CD4-positive, alpha-beta T cell treated with Interleukin-6 for 4 hours (primary cell): ENCODE data around the gene POMT2.

Experiments
- DNase-seq: peaks from one replicate; pipeline ENCODE4 v3.0.0-alpha.2; 2020; ENCODE audit warnings: mixed read lengths

The POMT2 gene

DNA sequence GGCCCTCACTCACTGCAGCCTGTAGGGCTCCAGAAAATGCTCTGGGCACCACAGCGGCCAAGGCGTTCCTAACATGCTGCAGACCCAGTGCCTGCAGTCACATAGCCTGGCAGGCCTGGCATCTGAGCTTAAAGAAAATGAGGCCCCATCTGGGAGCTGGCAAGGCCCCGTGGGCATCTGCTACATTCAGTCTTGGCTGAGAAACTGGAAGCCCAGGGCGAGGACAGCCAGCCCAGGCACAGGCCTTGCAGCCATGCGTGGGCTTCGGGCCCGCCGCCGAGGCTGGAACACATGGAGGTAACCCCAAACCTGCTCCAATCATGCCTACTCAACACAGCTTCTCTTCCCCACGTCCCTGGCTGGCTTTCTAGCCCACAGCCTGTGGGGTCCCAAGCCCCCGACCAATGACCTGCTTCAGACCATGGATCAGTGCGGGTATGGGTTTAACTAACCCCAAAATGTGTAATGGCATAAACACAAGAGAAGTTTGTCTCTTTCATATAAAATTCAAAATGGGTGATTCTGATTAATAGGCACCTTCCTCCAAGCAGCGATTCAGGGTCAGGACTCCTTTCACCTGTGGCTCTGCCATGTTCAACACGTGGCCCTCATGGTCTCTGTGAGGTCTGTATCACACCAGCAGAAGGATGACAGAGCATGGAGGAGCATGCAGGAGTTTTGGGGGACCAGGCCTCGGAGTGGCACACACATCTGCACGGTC lies 56.1 kb downstream of the POMT2 start:
- DNase-seq = no peak

DNA sequence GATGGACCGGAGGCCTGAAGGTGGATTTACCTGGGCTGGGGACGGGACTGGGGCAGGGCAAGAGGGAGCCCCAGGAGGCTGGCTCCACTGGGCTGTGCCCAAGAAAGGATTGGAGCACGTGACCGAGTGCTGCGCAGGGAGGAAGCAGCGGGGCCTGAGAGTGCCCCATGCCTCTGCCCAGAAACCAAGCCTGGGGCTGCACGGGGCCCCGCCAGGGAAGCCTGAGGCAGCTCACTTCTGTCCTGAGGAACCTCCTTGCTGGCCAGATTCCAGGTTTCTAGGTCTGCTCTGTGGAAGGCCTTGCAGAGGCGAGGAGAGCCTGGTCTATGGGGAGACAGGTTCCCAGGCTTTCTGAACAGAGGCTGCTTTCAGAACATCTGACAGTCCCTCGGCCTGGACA lies 60.1 kb downstream of the POMT2 start:
- no peak for DNase-seq

DNA sequence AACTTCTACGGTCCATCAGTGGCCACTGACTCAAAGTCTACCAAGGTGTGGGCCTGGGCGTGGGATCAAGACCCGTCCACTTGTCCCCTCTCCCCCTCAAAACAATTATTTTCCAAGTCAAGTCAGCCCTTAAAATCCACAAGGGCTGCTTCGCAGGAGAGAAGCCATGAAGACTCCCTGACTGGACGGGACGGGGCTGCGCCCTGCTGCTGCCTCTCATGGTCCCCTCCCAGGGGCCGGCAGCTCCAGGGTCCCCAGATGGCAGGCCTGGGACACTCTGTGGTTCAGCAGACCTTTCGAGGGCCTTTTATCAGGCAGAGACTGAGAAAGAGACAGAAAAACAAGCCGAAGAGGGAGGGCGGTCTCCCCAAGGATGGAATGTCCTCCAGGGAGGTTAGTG lies 60.5 kb downstream of the POMT2 start:
- DNase-seq = no peak

DNA sequence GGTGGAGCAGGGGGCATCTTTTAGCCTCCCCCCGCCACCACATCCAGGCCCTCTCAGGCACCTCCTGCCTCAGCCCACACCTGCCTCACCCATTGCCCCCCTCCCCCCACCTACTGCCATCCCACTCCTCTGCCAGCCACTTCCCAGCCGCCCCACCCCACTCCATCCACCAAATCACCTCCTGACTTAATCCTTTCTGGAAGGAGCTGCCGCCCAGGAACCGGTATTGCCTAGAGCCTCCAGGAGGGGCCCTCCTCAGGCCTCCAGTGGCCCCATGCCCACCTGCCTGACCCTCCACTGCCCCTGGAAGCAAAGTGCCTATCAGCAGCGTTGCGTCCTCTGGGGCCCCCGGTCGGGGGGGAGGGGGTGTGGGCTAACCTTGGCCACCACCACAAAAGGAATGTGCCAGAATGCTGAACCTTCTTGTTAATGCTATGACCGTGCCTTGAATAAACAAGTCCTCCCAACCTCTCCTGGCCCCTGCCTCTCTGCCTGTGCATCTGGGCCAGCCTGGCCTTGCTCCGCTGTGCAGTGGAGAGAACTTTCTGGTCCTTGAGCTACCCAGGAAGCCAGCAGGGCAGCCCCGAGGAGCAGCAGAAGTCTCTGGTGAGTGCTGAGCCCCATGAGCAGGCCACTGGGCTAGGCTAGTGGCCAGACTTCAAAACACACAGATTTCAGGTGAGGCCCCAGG lies 61.5 kb downstream of the POMT2 start:
- DNase-seq = no peak

DNA sequence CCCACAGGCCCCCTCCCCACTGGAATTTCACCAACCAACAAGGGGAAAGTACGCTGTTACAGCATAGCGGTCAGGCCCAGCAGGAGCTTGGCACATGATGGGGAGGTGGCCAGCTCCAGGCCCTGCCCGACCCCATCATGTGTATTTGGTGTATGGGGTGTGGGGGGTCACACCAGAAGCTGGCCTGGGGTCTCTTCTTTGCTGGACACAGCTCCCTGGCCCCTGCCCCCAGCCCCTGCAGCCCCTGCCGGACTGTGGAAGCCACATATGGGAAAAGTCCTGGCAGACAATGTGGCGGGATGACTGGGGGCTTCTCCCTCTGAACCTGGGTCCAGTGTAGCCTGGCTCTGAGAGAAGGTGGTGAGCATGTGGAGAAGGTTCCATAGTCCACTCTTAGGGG lies 62.1 kb downstream of the POMT2 start:
- no peak for DNase-seq

DNA sequence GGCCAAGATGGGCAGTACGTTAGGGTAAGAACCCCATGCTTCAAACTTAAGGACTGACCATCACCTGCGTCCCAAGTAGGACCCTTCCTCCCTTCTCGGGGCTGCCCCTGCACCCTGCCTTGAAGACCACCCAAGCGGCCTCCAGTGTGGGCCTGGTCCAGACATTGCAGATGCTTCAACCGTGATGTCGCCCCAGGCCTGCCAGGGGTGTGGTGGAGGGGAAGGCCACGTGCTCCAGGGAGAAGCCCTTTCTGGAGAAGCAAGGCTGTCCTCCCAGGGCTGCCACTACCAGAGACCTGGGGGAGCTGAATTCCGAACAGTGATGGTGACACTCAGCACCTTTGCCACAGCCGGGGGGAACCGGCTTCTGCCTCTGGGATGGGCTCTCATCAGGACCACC lies 63.0 kb downstream of the POMT2 start:
- no peak for DNase-seq

DNA sequence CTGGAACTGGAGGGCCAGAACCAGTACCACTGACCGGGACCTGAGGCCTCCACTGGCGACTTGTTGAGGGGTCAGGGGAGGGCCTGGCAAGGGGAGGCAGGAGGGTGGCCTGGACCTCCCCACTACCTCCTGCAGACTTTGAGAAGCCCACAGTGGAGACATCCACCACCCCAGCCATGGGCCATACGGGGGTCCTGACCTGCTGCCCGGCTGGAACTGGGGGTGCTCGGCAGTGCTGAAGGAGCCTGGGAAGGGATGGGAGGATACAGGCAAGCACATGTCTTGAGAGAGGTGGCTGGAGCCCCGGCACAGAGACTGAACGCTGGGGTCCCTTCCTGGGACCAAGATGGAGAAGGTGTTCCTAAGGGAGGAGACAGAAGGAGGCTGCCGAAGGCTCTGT lies 64.0 kb downstream of the POMT2 start:
- no peak for DNase-seq

DNA sequence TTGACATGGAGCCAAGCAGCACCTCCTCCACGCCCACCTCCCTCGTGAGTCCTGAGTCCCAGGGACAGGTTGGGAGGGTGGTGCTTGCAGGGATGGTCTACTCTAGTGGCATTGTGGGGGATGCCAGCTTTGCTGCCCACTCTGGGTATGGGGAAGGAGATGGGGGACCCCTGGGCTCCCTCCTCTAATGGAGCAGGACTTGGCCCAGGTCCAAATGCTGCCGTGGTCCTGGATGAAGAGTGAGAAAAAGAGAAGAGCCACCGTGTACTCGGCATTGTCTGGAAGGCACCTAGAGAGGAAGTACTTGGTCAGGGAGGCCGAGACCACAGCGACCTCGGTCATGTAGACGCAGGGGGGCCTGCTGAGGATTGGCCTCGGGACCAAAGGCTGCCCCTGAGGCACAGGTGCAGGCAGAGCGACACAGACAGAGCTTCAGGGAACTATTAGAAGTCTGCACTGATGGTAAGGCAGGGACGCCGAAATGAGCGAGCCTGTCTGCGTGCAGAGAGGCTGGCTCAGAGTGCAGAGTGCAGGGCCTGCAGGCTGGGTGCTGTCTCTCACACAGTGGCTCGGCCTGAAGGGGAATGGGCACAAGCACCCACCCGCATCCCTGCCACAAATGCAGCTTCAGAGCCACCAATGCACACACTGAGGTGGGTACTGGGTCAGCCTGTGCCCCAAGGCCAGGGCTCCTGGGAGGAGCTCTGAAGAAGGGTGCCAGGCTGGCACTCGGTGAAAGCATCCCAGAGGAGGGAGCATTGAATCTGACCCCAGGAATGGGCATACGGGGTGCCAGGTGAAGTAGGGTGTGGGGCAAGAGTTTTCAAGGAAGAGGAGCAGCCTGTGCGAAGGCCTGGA lies 67.1 kb downstream of the POMT2 start:
- DNase-seq = no peak

DNA sequence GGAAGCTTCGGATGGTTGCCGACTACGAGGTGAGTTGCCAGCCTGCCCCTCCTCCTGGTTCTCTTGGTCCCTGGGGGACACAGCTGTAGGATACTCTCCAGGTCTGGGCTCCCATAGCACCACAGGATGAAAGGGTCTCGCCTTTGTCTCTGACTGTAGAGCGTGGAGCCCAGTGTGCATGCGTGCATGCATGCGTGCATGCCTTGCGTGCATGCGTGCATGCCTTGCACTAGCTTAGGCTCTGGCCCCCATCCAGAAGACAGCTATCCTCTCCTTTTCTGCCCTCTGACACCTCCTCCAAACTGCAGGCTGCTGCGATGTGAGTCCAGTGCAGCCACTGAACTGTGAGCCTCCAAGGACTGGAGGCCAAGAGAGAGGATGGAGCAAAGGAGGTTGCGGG lies 68.8 kb downstream of the POMT2 start:
- DNase-seq = no peak

DNA sequence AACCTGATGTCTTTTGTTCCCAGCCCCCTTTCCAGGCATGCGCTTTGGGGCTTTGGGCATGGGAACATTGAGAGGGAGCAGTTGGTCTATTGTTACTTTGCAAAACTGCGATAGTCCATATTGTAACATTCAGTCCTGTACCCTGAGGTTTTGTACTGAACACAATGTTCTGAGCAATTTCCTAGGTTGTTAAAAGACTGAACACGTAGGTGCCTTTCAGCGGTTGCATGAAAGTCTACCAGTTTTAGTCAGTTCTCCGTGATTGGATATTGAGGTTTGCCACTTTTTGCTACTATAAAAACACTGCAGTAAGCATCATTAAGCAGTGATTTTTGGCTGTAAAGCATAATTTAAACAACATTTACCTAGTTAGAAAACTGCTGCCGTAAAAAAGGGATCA lies 69.8 kb downstream of the POMT2 start:
- DNase-seq = no peak

DNA sequence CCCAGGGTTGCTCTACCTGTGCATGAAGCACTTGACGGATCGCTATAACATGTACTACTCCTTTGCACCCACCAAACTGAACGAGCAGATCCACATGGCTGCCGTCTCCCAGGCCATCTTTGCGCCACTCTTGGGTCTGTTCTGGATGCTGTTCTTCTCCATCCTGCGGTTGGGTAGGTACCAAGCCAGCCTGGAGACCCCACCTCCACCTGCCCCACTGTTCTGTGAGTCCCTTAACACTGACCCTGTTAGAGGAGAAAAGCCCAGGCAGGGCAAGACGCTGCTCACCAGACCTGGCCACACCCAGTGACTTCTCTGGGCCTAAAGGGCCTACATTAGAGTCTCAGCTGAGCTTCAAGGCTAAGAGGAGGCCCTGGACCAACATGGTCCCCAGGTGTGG lies 71.4 kb downstream of the POMT2 start:
- no peak for DNase-seq

DNA sequence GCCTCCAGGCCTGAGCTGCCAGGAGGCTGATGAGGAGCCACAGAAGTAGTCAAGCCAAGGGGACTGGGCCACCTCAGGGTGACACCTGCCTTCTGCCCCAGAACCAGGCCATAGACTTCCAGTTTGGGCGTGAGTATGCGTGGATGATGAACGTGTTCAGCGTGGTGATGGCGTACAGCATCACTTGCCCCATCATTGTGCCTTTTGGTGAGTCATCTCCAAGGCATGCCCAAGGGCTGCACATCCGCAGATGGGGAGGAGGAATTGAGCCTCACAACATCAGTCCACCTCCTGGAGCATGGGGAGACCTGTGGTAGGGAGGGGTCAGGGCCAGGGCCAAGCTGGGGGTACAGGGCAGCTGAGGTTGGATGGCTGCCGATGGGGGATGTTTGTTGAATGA lies 72.0 kb downstream of the POMT2 start:
- DNase-seq = no peak

DNA sequence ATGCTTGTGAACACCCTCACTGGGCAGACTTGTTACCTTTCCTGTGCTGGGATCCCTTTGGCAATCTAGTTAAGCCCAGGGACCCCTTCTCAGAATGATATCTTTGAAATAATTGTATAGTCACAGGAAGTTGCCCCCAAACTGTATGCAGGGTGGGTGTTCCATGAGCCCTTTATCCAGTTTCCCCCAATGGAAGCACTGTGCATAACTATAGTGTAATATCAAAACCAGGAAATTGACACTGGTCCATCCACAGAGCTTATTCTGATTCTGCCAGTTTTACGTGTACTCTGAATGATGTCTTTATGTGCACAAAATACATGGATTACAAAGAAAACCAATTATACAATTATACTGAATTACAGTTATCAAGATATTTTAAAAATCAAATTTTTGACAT lies 73.9 kb downstream of the POMT2 start:
- no peak for DNase-seq

DNA sequence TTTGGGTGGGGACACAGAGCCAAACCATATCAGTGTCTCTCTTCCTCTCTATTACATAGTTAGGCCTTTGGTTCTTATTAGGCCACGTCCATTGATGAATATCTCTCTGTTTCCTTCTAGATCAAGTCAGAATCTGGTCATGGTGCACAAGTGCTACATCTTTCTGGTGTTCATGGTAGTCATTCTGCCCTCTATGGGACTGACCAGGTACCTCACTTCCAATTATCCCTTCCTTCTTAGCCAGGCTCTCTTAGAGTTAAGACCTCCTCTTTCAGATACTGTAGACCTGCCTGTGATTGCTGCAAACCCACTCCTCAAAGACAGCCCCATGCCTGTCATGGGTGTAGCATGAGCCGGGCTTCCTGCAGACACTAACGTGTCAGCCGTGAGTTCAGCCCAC lies 74.9 kb downstream of the POMT2 start:
- DNase-seq = no peak

DNA sequence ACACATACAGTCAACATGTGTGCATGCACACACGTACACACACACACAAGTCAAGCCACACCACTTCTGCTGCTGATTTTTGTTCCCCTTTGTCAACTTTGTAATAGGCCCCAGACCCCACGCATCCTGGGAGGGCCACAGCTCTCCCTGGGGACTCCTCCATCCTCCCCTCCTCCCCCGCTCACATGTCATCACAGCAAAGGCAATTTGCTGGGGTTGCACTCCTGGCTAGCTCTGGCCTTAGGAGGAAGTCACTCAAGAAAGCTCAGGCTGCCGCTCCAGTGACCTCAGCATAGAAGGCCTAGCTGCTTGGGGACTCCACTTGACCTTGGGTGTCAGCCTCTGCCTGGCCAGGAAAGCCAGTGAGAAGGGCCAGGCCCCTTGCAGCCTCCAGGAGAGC lies 76.8 kb downstream of the POMT2 start:
- DNase-seq = no peak

DNA sequence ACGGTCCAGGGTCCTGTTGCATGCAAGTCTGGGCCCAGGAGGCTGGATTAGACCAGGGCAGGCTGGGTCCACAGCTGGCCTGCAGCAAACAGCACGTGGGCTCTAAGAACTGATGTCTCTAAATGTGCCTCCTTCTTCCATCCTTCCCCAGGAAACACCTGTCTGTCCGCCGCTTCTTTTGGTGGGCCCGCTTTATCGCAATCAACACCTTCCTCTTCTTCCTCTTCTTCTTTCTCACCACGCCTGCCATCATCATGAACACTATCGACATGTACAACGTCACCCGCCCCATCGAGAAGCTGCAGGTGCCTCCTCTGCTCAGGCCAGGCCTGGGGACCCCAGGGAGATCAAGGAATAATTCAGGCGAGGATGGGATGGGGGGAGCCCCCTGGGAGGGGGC lies 77.9 kb downstream of the POMT2 start:
- no peak for DNase-seq

DNA sequence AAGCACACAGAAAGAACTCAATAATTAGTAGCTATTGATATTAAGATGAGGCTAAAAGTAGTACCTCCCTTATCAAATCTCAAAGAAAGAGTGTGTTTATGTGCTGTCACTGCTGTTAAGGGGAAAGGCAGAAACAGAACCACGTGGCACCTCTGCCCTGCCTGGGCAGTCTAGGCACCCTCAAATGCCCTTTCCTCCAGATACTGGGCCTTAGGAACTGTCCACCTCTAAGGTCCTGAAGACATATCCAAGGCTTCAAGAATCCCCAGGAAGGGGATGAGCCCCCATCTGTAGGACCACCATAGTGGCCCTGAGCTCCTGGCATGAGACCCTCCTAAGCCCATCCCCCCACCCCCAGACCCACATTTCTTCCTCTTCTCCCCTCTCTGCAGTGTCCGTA lies 78.7 kb downstream of the POMT2 start:
- DNase-seq = no peak

DNA sequence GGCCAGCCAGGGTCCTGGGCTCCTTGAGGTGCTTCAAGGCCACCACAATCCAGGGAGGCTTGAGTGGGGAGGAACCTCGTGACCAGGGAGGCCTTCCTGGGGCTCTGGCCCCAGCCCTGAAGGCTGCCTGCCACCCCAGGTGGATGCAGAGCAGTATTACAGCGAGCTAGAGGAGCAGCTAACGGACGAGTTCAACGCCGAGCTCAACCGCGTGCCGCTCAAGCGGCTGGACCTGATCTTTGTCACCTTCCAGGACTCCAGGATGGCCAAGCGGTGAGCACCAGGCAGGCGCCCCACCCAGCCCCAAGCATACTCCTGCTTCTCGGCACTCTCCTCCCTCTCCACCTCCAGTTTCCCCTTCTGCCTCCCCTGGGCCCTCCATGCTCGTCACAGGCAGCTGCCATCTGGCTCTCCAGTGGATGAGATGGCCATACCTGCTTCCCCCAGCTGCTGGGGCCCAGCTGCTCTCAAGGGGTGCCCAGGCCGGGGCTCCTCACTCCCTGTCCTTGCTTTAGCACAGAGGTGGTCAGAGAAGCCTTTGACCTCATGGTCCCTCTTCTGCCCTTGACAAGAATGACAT lies 80.3 kb downstream of the POMT2 start:
- no peak for DNase-seq

DNA sequence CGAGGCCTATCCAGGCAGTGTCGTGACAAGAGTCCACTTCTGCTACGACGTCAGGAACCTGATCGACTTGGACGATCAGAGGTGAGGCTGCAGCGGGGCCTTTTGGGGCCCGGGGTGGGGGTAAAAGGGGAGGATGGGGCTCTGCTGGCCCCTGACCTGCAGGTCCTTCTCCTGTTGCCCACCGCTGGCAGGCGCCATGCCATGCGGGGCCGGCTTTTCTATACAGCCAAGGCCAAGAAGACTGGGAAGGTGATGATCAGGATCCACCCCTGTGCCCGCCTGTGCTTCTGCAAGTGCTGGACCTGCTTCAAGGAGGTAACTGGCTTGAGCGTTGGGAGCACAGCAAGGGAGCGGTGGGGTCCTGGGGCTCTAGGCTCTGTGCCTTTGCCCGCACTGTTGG lies 81.3 kb downstream of the POMT2 start:
- no peak for DNase-seq

DNA sequence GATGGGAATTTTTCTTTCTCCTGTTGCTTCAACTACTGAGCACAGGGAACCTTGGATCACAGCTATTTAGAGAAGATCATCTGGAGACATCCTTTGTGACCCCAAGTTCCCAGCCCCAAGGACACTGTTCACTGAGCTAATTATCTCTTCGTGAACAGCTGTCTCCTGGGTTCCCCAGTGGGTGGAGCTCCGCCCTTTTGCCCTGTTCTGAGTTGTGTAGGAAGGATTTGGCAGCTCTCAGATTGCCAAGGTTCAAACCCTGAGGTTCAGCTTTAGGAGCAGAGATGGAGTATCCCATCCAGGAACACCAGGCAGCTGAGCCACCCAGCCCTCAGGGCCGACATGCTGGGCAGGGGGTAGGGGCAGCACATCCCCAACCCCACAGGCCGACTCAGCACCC lies 81.7 kb downstream of the POMT2 start:
- DNase-seq = no peak

DNA sequence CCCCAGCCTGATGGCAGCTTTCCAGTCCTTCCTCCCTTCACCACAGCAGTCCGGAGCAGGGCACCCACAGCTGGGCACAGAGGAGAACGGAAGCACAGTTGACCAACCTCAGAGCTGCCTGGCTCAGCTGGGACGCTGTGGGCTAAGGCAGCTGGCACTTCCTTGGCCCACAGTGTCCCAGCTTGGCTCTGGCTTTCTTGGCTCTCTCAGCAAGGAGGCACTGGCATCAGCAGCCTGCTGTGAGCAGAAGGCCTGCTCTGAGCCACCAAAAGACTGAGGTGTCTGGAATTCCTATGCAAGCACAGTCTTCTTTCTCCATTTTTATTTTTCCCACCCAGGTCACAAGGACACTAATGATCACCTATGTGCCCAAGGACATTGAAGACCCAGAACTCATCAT lies 82.3 kb downstream of the POMT2 start:
- no peak for DNase-seq

DNA sequence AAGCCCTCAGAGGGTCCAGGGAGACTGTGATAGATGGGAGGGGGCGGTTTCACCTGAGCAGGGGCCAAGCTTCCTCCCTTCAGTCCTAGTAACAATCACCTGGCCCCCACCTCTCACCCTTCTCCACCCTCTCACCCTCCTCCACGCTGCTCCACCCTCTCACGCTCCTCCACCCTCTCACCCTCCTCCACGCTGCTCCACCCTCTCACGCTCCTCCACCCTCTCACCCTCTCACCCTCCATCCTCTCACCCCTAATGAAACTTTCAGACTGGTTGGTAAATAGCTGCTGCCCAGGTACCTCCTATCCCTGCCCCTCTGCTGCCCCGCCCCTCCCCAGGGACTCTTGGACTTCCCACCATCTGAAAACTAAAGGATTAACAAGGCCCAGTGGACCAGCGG lies 83.9 kb downstream of the POMT2 start:
- no peak for DNase-seq

DNA sequence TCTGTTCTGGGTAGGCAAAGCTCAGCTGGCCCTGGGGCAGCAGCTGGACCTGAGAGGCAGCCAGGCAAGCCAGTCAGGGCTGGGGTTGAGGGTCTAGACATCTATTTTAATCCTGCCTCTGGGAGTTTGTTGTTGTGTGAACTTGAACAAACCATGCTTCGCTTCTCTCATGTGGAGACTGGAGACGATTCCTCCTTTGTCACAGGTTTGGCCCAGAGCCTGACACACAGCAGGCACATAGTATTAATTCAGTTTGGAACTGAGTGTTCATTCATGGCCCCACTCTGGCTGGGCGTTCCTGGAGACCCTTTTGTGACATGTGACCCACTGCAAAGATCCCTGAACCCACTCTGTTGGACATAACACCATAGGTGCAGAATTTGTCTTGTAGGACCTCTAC lies 89.0 kb downstream of the POMT2 start:
- DNase-seq = no peak

DNA sequence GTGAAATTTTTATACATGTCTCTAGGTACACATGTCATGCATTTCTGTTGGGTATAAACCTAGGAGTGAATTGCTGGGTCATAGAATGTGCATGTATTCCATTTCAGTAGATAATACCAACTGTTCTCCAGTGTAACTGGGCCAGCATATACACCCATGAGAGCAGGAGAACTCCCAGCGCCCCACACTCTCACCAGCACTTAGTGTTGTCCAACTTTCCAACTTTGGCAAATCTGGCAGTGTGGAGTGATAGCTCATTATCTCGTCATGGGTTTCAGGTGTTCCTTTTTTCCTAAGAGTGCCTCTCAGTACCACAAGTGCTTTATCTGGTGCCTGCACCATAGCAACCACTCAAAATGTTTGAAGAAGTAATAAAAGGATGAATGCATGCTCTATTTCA lies 89.8 kb downstream of the POMT2 start:
- no peak for DNase-seq
